H1 (cell line): Measurements from ENCODE around the gene CDADC1. TPM values are rescaled to one million over a fixed set of nuclear protein-coding genes. Genes with fewer than 3 reads are reported as not detected.

Experiments used
- CTCF ChIA-PET: fragments of 300-600 bp; sonication (Branson Sonifier 250); formaldehyde crosslinking; loops from one replicate; lab custom pipeline; 2021; ENCODE audit not compliant: partially characterized antibody; lab: Charles Lee
- POLR2A ChIA-PET: fragments of 300-600 bp; sonication (Branson Sonifier 250); formaldehyde crosslinking; loops from one replicate; lab custom pipeline; 2021; ENCODE audit warnings: inconsistent platforms; ENCODE audit not compliant: partially characterized antibody; lab: Charles Lee
- DNase-seq, 2 experiments: peaks; one replicate each; pipeline versions ENCODE4 v3.0.0 to v3.0.0-alpha.2; 2010 to 2022; ENCODE audit warnings: low spot score in 2 of 2, low read depth in 1 of 2, mixed read lengths in 1 of 2
- FAIRE-seq: peaks from 2 replicates; lab custom pipeline; 2011; peaks lifted over from hg19 to GRCh38; lab: Jason Lieb, UNC
- H2AFZ ChIP-seq: 2 replicates; pipeline ENCODE4 v1.8.1; 2012; ENCODE audit warnings: low read length, inconsistent platforms
- H2AK5ac ChIP-seq: 2 replicates; pipeline ENCODE4 v1.6.1; 2013; ENCODE audit warnings: low read depth, low read length
- H2BK120ac ChIP-seq: replicated peaks from 2 replicates; pipeline ENCODE3; 2013; ENCODE audit warnings: low read depth, low read length, inconsistent platforms
- H2BK12ac ChIP-seq: 2 replicates; pipeline ENCODE4 v1.6.1; 2013; ENCODE audit warnings: low read depth, low read length
- H2BK15ac ChIP-seq: 2 replicates; pipeline ENCODE4 v1.6.1; 2013; ENCODE audit warnings: low read length
- H2BK20ac ChIP-seq: 2 replicates; pipeline ENCODE4 v1.6.1; 2013; ENCODE audit warnings: low read length
- H2BK5ac ChIP-seq: 2 replicates; pipeline ENCODE4 v1.6.1; 2013; ENCODE audit warnings: low read depth, low read length
- H3K14ac ChIP-seq: 2 replicates; pipeline ENCODE4 v1.6.1; 2013; ENCODE audit warnings: inconsistent platforms; ENCODE audit not compliant: insufficient read length
- H3K18ac ChIP-seq: 2 replicates; pipeline ENCODE4 v1.6.1; 2013; ENCODE audit warnings: low read length; ENCODE audit errors: extremely low read depth
- H3K23ac ChIP-seq: 2 replicates; pipeline ENCODE4 v1.6.1; 2013; ENCODE audit warnings: inconsistent platforms; ENCODE audit not compliant: insufficient read length
- H3K23me2 ChIP-seq: 2 replicates; pipeline ENCODE4 v1.6.1; 2013; ENCODE audit warnings: low read depth, low read length
- H3K27ac ChIP-seq: 2 replicates; pipeline ENCODE4 v1.6.1; 2011; ENCODE audit warnings: low read depth, low read length, inconsistent platforms
- H3K27me3 ChIP-seq, 4 experiments: replicated peaks in 1 of 4; 1 replicate in 1 of 4; 2 replicates in 3 of 4; pipeline versions ENCODE4 v1.6.1 to v1.8.1; 2011 to 2013; ENCODE audit warnings: low read length in 3 of 4, mild to moderate bottlenecking in 3 of 4, inconsistent platforms in 2 of 4, mixed read lengths in 2 of 4, moderate library complexity in 1 of 4; ENCODE audit not compliant: control insufficient read depth in 3 of 4, insufficient read depth in 3 of 4; ENCODE audit errors: extremely low read depth in 1 of 4
- H3K36me3 ChIP-seq, 4 experiments: 2 replicates each; pipeline versions ENCODE4 v1.6.1 to v1.8.1; 2011 to 2013; ENCODE audit warnings: mild to moderate bottlenecking in 4 of 4, low read length in 3 of 4, moderate library complexity in 2 of 4, control low read depth in 1 of 4, inconsistent platforms in 1 of 4; ENCODE audit not compliant: insufficient read depth in 4 of 4, control insufficient read depth in 2 of 4
- H3K4ac ChIP-seq: replicated peaks from 2 replicates; pipeline ENCODE3; 2013; ENCODE audit warnings: low read length, low read depth, mixed read lengths, inconsistent platforms; ENCODE audit not compliant: insufficient read length
- H3K4me1 ChIP-seq, 4 experiments: replicated peaks in 1 of 4; 1 replicate in 1 of 4; 2 replicates in 3 of 4; pipeline versions ENCODE4 v1.6.1 to v1.8.1; 2011 to 2013; ENCODE audit warnings: low read length in 3 of 4, inconsistent platforms in 2 of 4, mixed read lengths in 1 of 4; ENCODE audit not compliant: insufficient read depth in 4 of 4, control insufficient read depth in 3 of 4
- H3K4me2 ChIP-seq, 2 experiments: 2 replicates each; pipeline versions ENCODE4 v1.6.1 to v1.8.1; 2011 to 2013; ENCODE audit warnings: low read depth in 2 of 2, low read length in 2 of 2, control low read depth in 1 of 2, inconsistent platforms in 1 of 2, mild to moderate bottlenecking in 1 of 2; ENCODE audit not compliant: insufficient read depth in 1 of 2
- H3K4me3 ChIP-seq, 4 experiments: fragments of 200-600, 300-600 bp in 1 of 4; sonication (generic), shearing (Covaris generic), sonication (Bioruptor Twin) in 1 of 4; 2 replicates each; pipeline versions ENCODE4 v1.5.1 to v1.8.1; 2011 to 2016; ENCODE audit warnings: low read length in 4 of 4, low read depth in 3 of 4, control low read depth in 2 of 4, inconsistent platforms in 2 of 4, mild to moderate bottlenecking in 2 of 4, mixed read lengths in 1 of 4, moderate library complexity in 1 of 4; ENCODE audit not compliant: insufficient read depth in 2 of 4; ENCODE audit errors: extremely low read depth in 1 of 4
- H3K56ac ChIP-seq: replicated peaks from 2 replicates; pipeline ENCODE3; 2013; ENCODE audit warnings: low read depth, mild to moderate bottlenecking, mixed read lengths, low read length, inconsistent platforms; ENCODE audit not compliant: insufficient read length
- H3K79me1 ChIP-seq: 2 replicates; pipeline ENCODE4 v1.6.1; 2013; ENCODE audit warnings: low read depth, low read length, control low read depth
- H3K79me2 ChIP-seq, 2 experiments: 2 replicates each; pipeline versions ENCODE4 v1.6.1 to v1.8.1; 2012 to 2013; ENCODE audit warnings: low read length in 2 of 2, mild to moderate bottlenecking in 2 of 2, inconsistent platforms in 1 of 2; ENCODE audit not compliant: insufficient read depth in 2 of 2, control insufficient read depth in 1 of 2
- H3K9ac ChIP-seq, 4 experiments: replicated peaks in 1 of 4; 1 replicate in 1 of 4; 2 replicates in 3 of 4; pipeline versions ENCODE4 v1.6.1 to v1.8.1; 2011 to 2013; ENCODE audit warnings: low read depth in 3 of 4, low read length in 3 of 4, control low read depth in 2 of 4, mild to moderate bottlenecking in 2 of 4, moderate library complexity in 2 of 4, inconsistent platforms in 1 of 4; ENCODE audit errors: extremely low read depth in 1 of 4
- H3K9me3 ChIP-seq, 2 experiments: 2 replicates each; pipeline versions ENCODE4 v1.6.1 to v1.8.1; 2012 to 2013; ENCODE audit warnings: mild to moderate bottlenecking in 2 of 2, moderate library complexity in 2 of 2, control low read depth in 1 of 2, inconsistent platforms in 1 of 2, low read depth in 1 of 2, low read length in 1 of 2, mixed read lengths in 1 of 2; ENCODE audit not compliant: insufficient read depth in 2 of 2
- H4K20me1 ChIP-seq, 2 experiments: replicated peaks in 1 of 2; 2 replicates each; pipeline versions ENCODE3 to v1.8.1; 2011 to 2013; ENCODE audit warnings: inconsistent platforms in 2 of 2, low read length in 2 of 2, mild to moderate bottlenecking in 1 of 2; ENCODE audit not compliant: insufficient read depth in 2 of 2, control insufficient read depth in 1 of 2
- H4K5ac ChIP-seq: 2 replicates; pipeline ENCODE4 v1.6.1; 2013; ENCODE audit warnings: low read length, low read depth, mixed read lengths, inconsistent platforms; ENCODE audit not compliant: insufficient read length
- H4K8ac ChIP-seq: 2 replicates; pipeline ENCODE4 v1.8.0; 2013; ENCODE audit warnings: mild to moderate bottlenecking, moderate library complexity, low read length, inconsistent platforms; ENCODE audit not compliant: insufficient read depth; ENCODE audit errors: extremely low read depth
- H4K91ac ChIP-seq: replicated peaks from 2 replicates; pipeline ENCODE3; 2013; ENCODE audit warnings: low read length, mixed read lengths, inconsistent platforms; ENCODE audit not compliant: insufficient read length
- ATF3 ChIP-seq: IDR thresholded peaks from 2 replicates; pipeline ENCODE4 v1.6.1; 2011; ENCODE audit warnings: low read depth, mild to moderate bottlenecking, low read length; ENCODE audit not compliant: insufficient read depth
- BACH1 ChIP-seq: IDR thresholded peaks from 2 replicates; pipeline ENCODE4 v1.6.1; 2012; ENCODE audit warnings: low read length, improper control_type of control experiment
- BRCA1 ChIP-seq: IDR thresholded peaks from 2 replicates; pipeline ENCODE4 v1.6.1; 2012; ENCODE audit warnings: low read depth, low read length, improper control_type of control experiment
- CTBP2 ChIP-seq: IDR thresholded peaks from 2 replicates; pipeline ENCODE4 v1.7.0; 2011; ENCODE audit warnings: borderline replicate concordance, mild to moderate bottlenecking, moderate library complexity, mixed read lengths, low read length; ENCODE audit not compliant: insufficient read depth, insufficient read length
- JUN ChIP-seq: IDR thresholded peaks from 2 replicates; pipeline ENCODE4 v1.6.1; 2011; ENCODE audit warnings: low read depth, mild to moderate bottlenecking, improper control_type of control experiment, low read length
- JUND ChIP-seq: IDR thresholded peaks from 2 replicates; pipeline ENCODE4 v1.6.1; 2011; ENCODE audit warnings: mild to moderate bottlenecking, improper control_type of control experiment, low read length
- NRF1 ChIP-seq: IDR thresholded peaks from 2 replicates; pipeline ENCODE4 v1.6.1; 2011; ENCODE audit warnings: mild to moderate bottlenecking, low read depth, low read length, improper control_type of control experiment
- POLR2AphosphoS5 ChIP-seq: IDR thresholded peaks from 2 replicates; pipeline ENCODE4 v1.6.1; 2011; ENCODE audit warnings: low read depth, low read length
- POU5F1 ChIP-seq: IDR thresholded peaks from 2 replicates; pipeline ENCODE4 v1.6.1; 2011; ENCODE audit warnings: low read depth, mild to moderate bottlenecking, low read length, moderate library complexity
- RNF2 ChIP-seq: fragments of 200-900, 300-1000 bp; sonication (generic); IDR thresholded peaks from 2 replicates; pipeline ENCODE4 v1.7.1; 2016; ENCODE audit warnings: borderline replicate concordance, low read depth, mild to moderate bottlenecking, antibody characterized with exemption, low read length; ENCODE audit not compliant: poor library complexity, severe bottlenecking; ENCODE audit errors: missing control alignments
- TAF1 ChIP-seq: IDR thresholded peaks from 2 replicates; pipeline ENCODE4 v1.6.1; 2011; ENCODE audit warnings: mild to moderate bottlenecking, low read depth, low read length
- TAF7 ChIP-seq: optimal IDR thresholded peaks from 2 replicates; pipeline ENCODE3; 2011; ENCODE audit warnings: low read depth, mild to moderate bottlenecking, inconsistent platforms, low read length, moderate library complexity, borderline replicate concordance
- WGBS, 2 experiments: shearing (Covaris generic) in 1 of 2; methylation state at CpG; one replicate each; pipeline versions ENCODE4 v1.1.6 to v1.1.7; 2013 to 2015; ENCODE audit warnings: low lambda C conversion rate in 2 of 2, mixed read lengths in 2 of 2, inconsistent platforms in 1 of 2, low coverage in 1 of 2, missing lambda C conversion rate in 1 of 2; ENCODE audit not compliant: insufficient replicate concordance in 2 of 2, insufficient coverage in 1 of 2, insufficient read length in 1 of 2; ENCODE audit errors: extremely low coverage in 1 of 2, missing lambda C conversion rate in 1 of 2; 5-methylcytosine and 5-hydroxymethylcytosine counted together
- polyA plus RNA-seq, 7 experiments: library from polyadenylated mRNA; depleted of rRNA in 3 of 7; stranded (reverse) in 5 of 7; unstranded in 2 of 7; fragments of >200 nt in 5 of 7; fragments of 200-250 nt in 2 of 7; gene quantifications; 1 replicate in 5 of 7; 2 replicates in 1 of 7; 4 replicates in 1 of 7; pipeline versions ENCODE4 v1.2.1 to v1.2.3, GENCODE V29; 2011 to 2013; ENCODE audit warnings: missing spikeins in 2 of 7, mixed read lengths in 2 of 7
- total RNA-seq: library from RNA; stranded (reverse); fragmentation: NEBNext Ultra II Directional; extraction: Animal tissue kit (Norgen Biotek cat#: 25700); gene quantifications from 2 replicates; pipeline ENCODE4 v1.2.1, GENCODE V29; 2021

Gene CDADC1
- total and polyA plus RNA-seq, 2 of the 8 experiments (the other 6 are each of a cell fraction or from before 2014, with no cell fraction given), result 0.98 to 2.7 TPM

- H3K9me3 ChIP-seq, result no peaks in the 10 kb centered on the region
- no peak overlapping the region for H4K91ac ChIP-seq
- no peaks in the 10 kb centered on the region for H3K36me3 ChIP-seq
- H3K4me1 ChIP-seq, result no peaks in the 10 kb centered on the region
- H2BK12ac ChIP-seq, result no peak overlapping the region
- no peak overlapping the region for H2BK5ac ChIP-seq
- H3K27me3 ChIP-seq, result no peaks in the 10 kb centered on the region
- H3K23ac ChIP-seq, result no peak overlapping the region
- H2AK5ac ChIP-seq, result no peak overlapping the region
- H3K4me2 ChIP-seq, result no peak overlapping the region
- H3K18ac ChIP-seq, result no peak overlapping the region
- no peak overlapping the region for H2BK15ac ChIP-seq
- 91% methylated on average over 1 of the region's 1 CpG; no CpG with 5 or more reads in 1 of the 2 experiments for WGBS, 2 experiments
- H3K79me1 ChIP-seq, result no peaks in the 10 kb centered on the region
- DNase-seq (no peak), FAIRE-seq (no peak)
- H2AFZ ChIP-seq, result no peak overlapping the region
- H3K79me2 ChIP-seq, result no peaks in the 10 kb centered on the region
- no peaks in the 10 kb centered on the region for H3K23me2 ChIP-seq
- ChIA-PET CTCF (interaction anchor here (1.7 kb wide), 1 partner anchor 10 kb away, joined by 4 read pairs; no protein-coding TSS in a partner anchor), POLR2A (interaction anchor here (1.3 kb wide), 1 partner anchor 152 kb away, joined by 3 read pairs; no protein-coding TSS in a partner anchor)
- no peak overlapping the region for H3K9ac ChIP-seq
- no peak overlapping the region for H2BK20ac ChIP-seq
- H4K8ac ChIP-seq, result no peak overlapping the region
- H3K4ac ChIP-seq, result no peak overlapping the region
- H4K5ac ChIP-seq, result no peak overlapping the region
- H3K56ac ChIP-seq, result no peak overlapping the region
- H3K14ac ChIP-seq, result no peak overlapping the region
- H3K27ac ChIP-seq, result no peak overlapping the region
- no peaks in the 10 kb centered on the region for H4K20me1 ChIP-seq
- H2BK120ac ChIP-seq, result no peak overlapping the region
- H3K4me3 ChIP-seq, result no peak overlapping the region
- no peak for TF ChIP-seq JUND
- TF ChIP-seq JUN, result no peak
- no peak for TF ChIP-seq TAF1
- TF ChIP-seq TAF7, result no peak
- TF ChIP-seq BACH1, result no peak
- no peak for TF ChIP-seq RNF2
- no peak for TF ChIP-seq ATF3
- no peak for TF ChIP-seq NRF1
- no peak for TF ChIP-seq POU5F1
- TF ChIP-seq BRCA1, result no peak
- TF ChIP-seq POLR2AphosphoS5, result no peak
- no peak for TF ChIP-seq CTBP2
Measured at GRCh38 chr13:49330546-49330864, 82.8 kb downstream of the CDADC1 start.
